Left ventricle myocardium inferior (tissue), 1 donor: ENCODE results near the gene CYP17A1. TPM values are rescaled to one million over a fixed set of nuclear protein-coding genes. Genes with fewer than 3 reads are reported as not detected.
"Not testable (repeated sequence)": the region's sequence is repeated elsewhere in the genome, so short reads cannot be mapped to it uniquely, and the experiment has no call there.

Experiments
- DNase-seq: peaks from one replicate; pipeline ENCODE4 v3.0.0-alpha.2; 2020
- H3K27ac ChIP-seq: fragments of 200-600 bp; replicated peaks from 2 replicates; pipeline ENCODE4 v1.8.0; 2021
- H3K27me3 ChIP-seq: fragments of 200-600 bp; 2 replicates; pipeline ENCODE4 v1.8.0; 2021; ENCODE audit warnings: low read depth
- H3K36me3 ChIP-seq: fragments of 200-600 bp; 2 replicates; pipeline ENCODE4 v1.8.0; 2021
- H3K4me1 ChIP-seq: fragments of 200-600 bp; 2 replicates; pipeline ENCODE4 v1.8.0; 2021
- H3K4me3 ChIP-seq: fragments of 200-600 bp; 2 replicates; pipeline ENCODE4 v1.8.0; 2021; ENCODE audit warnings: mild to moderate bottlenecking, moderate library complexity
- H3K9me3 ChIP-seq: fragments of 200-600 bp; replicated peaks from 2 replicates; pipeline ENCODE4 v1.8.0; 2021
- intact Hi-C: fragments of 100-400 bp; cut with micrococcal nuclease; formaldehyde crosslinking; loops from one replicate; pipeline ENCODE4 v1.11.0; 2022
- total RNA-seq: library from RNA; stranded (reverse); fragmentation: NEBNext Ultra II Directional; extraction: Animal tissue kit (Norgen Biotek cat#: 25700); gene quantifications from one replicate; pipeline ENCODE4 v1.2.1, GENCODE V29; 2021
- TF ChIP-seq, protein P1 (sequence below): fragments of 200-600 bp; IDR thresholded peaks from 2 replicates; pipeline ENCODE4 v1.8.0; 2021; ENCODE audit warnings: antibody characterized with exemption, mild to moderate bottlenecking, borderline replicate concordance
- donor health status: DM: no; HTN: yes; CAD: no; lungs with severe emphysema.

Gene CYP17A1
- total RNA-seq, 1 donor from 2014 or later: not detected

- Histone ChIP-seq H3K36me3 (no peaks in the 10 kb centered on the region), H3K27me3 (peaks cover 14% of the 10 kb centered on the region), H3K9me3 (peaks cover 23% of the 10 kb centered on the region), H3K27ac (no peak overlapping the region), H3K4me3 (no peak overlapping the region), H3K4me1 (no peaks in the 10 kb centered on the region)
- DNase-seq: no peak
- intact Hi-C loops: no loop called here
- TF ChIP-seq, protein P1, sequence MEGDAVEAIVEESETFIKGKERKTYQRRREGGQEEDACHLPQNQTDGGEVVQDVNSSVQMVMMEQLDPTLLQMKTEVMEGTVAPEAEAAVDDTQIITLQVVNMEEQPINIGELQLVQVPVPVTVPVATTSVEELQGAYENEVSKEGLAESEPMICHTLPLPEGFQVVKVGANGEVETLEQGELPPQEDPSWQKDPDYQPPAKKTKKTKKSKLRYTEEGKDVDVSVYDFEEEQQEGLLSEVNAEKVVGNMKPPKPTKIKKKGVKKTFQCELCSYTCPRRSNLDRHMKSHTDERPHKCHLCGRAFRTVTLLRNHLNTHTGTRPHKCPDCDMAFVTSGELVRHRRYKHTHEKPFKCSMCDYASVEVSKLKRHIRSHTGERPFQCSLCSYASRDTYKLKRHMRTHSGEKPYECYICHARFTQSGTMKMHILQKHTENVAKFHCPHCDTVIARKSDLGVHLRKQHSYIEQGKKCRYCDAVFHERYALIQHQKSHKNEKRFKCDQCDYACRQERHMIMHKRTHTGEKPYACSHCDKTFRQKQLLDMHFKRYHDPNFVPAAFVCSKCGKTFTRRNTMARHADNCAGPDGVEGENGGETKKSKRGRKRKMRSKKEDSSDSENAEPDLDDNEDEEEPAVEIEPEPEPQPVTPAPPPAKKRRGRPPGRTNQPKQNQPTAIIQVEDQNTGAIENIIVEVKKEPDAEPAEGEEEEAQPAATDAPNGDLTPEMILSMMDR: no peak
Measured at GRCh38 chr10:102841827-102842345, 4.7 kb upstream of the CYP17A1 start.

- H3K27ac ChIP-seq, H3K4me3 ChIP-seq, DNase-seq, H3K36me3 ChIP-seq, H3K4me1 ChIP-seq: not testable (repeated sequence)
- Histone ChIP-seq H3K27me3 (peaks cover 14% of the 10 kb centered on the region), H3K9me3 (peaks cover 16% of the 10 kb centered on the region)
- intact Hi-C loops: loop anchor here (10.0 kb wide), 1 partner anchor 66 kb away; no protein-coding TSS in a partner anchor
Measured at GRCh38 chr10:102838276-102838927, 1.2 kb upstream of the CYP17A1 start.

- no peaks in the 10 kb centered on the region for H3K27me3 ChIP-seq
- no peak overlapping the region for H3K4me3 ChIP-seq
- peaks cover 16% of the 10 kb centered on the region for H3K9me3 ChIP-seq
- peak; percentile 68 for DNase-seq
- H3K27ac ChIP-seq: no peak overlapping the region
- TF ChIP-seq, protein P1: peak; percentile 92
- no peaks in the 10 kb centered on the region for H3K36me3 ChIP-seq
- peaks cover 9% of the 10 kb centered on the region for H3K4me1 ChIP-seq
- intact Hi-C loops: loop anchor here (10.0 kb wide), 1 partner anchor 70 kb away; no protein-coding TSS in a partner anchor
Measured at GRCh38 chr10:102835007-102835482, 2.2 kb downstream of the CYP17A1 start.

DNA sequence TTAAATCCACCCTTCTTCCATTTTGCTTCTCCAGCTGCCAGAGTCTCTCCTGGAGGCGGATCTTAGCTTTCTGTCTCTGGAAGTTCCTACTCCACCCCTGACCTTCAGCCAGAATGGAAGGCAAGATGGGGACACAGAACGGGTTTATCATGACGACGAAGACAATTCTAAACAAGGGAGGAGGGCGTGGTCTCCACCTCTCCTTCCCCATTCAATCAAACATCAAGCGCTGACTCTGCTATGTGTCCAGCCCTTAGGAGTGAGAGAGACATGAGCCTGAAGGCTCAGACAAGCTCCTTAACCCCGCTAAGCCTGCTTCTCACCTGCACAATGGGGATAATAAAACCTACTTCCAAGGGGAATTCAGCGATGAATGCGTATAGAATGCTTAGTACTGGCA is 3.1 kb downstream of the CYP17A1 start:
- Histone ChIP-seq H3K4me3 (no peak overlapping the region), H3K36me3 (no peaks in the 10 kb centered on the region), H3K9me3 (peaks cover 15% of the 10 kb centered on the region), H3K27ac (no peak overlapping the region), H3K27me3 (no peaks in the 10 kb centered on the region), H3K4me1 (peaks cover 9% of the 10 kb centered on the region)
- DNase-seq: no peak
- intact Hi-C loops: loop anchor here (10.0 kb wide), 1 partner anchor 71 kb away; no protein-coding TSS in a partner anchor
- TF ChIP-seq, protein P1: no peak

DNA sequence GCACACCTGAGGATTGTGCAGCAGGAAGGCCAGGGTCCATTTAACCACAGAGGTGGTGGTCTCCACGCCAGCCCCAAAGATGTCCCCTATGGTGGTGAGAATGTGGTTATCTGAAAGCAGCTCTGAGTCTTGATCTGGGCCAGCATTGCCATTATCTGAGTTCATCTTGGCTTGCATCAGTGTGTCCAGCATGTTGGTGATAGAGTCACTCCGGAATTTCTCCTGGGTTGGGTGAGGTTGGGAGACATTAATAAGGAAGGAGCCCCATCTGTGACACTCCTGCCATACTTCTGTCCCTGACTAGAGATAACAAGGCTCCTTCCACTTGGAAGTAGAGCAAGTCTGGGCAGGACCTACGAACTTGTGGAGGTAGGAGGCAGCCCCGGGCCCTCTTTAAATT is 4.2 kb downstream of the CYP17A1 start:
- peaks cover 4% of the 10 kb centered on the region for H3K9me3 ChIP-seq
- no peak overlapping the region for H3K27ac ChIP-seq
- DNase-seq: no peak
- no peaks in the 10 kb centered on the region for H3K27me3 ChIP-seq
- TF ChIP-seq, protein P1: no peak
- no peaks in the 10 kb centered on the region for H3K36me3 ChIP-seq
- H3K4me1 ChIP-seq: peaks cover 9% of the 10 kb centered on the region
- intact Hi-C loops: loop anchor here (10.0 kb wide), 1 partner anchor 72 kb away; no protein-coding TSS in a partner anchor
- H3K4me3 ChIP-seq: no peak overlapping the region

DNA sequence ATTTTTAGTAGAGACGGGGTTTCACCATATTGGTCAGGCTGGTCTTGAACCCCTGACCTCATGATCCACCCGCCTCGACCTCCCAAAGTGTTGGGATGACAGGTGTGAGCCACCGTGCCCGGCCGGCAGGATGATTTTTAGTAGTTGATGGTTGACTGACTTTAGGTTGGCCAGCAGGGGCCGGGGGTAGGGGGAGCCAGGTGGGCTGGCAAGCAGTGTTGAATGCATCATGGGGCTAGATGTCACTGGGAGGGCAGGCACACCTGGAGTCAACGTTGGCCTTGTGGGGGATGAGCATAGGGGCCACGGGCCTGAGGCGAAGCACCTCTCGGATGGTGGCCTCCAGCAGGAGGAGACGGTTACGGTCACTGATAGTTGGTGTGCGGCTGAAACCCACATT is 5.0 kb downstream of the CYP17A1 start:
- Histone ChIP-seq H3K9me3 (no peaks in the 10 kb centered on the region), H3K27me3 (no peaks in the 10 kb centered on the region), H3K27ac (no peak overlapping the region), H3K36me3 (no peaks in the 10 kb centered on the region), H3K4me3 (no peak overlapping the region), H3K4me1 (peaks cover 9% of the 10 kb centered on the region)
- DNase-seq: no peak
- intact Hi-C loops: loop anchor here (10.0 kb wide), 1 partner anchor 73 kb away; no protein-coding TSS in a partner anchor
- TF ChIP-seq, protein P1: no peak
